ENCODE measurements around the gene AP4S1.

The AP4S1 gene

DNA sequence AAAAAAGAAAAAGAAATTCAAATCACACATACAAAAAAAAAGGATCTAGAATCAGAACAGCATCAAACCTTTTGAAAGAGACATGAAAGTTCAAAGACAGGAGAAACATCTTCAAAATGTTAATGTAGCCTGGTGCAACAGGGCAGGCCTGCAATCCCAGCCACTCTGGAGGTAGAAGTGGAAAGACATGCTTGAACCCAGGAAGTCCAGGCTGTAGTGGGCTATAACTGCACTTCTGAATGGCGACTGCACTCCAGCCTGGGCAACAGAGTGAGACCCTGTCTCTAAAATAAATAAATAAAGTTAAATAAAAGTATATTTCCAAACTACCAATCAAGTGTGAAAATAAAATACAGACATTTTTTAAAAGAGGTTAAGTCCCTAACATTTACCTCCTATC, 18.7 kb upstream of the AP4S1 start:
- no peak for DNase-seq (ENCODE audit: low read depth)
- TF ChIP-seq, protein P1, sequence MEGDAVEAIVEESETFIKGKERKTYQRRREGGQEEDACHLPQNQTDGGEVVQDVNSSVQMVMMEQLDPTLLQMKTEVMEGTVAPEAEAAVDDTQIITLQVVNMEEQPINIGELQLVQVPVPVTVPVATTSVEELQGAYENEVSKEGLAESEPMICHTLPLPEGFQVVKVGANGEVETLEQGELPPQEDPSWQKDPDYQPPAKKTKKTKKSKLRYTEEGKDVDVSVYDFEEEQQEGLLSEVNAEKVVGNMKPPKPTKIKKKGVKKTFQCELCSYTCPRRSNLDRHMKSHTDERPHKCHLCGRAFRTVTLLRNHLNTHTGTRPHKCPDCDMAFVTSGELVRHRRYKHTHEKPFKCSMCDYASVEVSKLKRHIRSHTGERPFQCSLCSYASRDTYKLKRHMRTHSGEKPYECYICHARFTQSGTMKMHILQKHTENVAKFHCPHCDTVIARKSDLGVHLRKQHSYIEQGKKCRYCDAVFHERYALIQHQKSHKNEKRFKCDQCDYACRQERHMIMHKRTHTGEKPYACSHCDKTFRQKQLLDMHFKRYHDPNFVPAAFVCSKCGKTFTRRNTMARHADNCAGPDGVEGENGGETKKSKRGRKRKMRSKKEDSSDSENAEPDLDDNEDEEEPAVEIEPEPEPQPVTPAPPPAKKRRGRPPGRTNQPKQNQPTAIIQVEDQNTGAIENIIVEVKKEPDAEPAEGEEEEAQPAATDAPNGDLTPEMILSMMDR (conservative IDR thresholded peaks at IDR 0.05; ENCODE audit: low read length): no peak
- H3K4me3 ChIP-seq (ENCODE audit: low read length): no peak overlapping the region

- DNase-seq (ENCODE audit: low read depth): no peak
Measured at GRCh38 chr14:31009836-31010574, 15.4 kb upstream of the AP4S1 start.

GRCh38 chr14:31010935-31011334, 14.5 kb upstream of the AP4S1 start:
- no peak overlapping the region for H3K4me3 ChIP-seq (ENCODE audit: low read length)
- TF ChIP-seq, protein P1 (conservative IDR thresholded peaks at IDR 0.05; ENCODE audit: low read length): no peak
- DNase-seq (ENCODE audit: low read depth): no peak

More at GRCh38 chr14:31009836-31010574, 15.4 kb upstream of the AP4S1 start:
- TF ChIP-seq, protein P1 (conservative IDR thresholded peaks at IDR 0.05; ENCODE audit: low read length): no peak
- H3K4me3 ChIP-seq (ENCODE audit: low read length): no peak overlapping the region

- TF ChIP-seq, protein P1 (conservative IDR thresholded peaks at IDR 0.05; ENCODE audit: low read length): no peak
- no peak overlapping the region for H3K4me3 ChIP-seq (ENCODE audit: low read length)
- no peak for DNase-seq (ENCODE audit: low read depth)
Measured at GRCh38 chr14:31013841-31014240, 11.6 kb upstream of the AP4S1 start.

DNA sequence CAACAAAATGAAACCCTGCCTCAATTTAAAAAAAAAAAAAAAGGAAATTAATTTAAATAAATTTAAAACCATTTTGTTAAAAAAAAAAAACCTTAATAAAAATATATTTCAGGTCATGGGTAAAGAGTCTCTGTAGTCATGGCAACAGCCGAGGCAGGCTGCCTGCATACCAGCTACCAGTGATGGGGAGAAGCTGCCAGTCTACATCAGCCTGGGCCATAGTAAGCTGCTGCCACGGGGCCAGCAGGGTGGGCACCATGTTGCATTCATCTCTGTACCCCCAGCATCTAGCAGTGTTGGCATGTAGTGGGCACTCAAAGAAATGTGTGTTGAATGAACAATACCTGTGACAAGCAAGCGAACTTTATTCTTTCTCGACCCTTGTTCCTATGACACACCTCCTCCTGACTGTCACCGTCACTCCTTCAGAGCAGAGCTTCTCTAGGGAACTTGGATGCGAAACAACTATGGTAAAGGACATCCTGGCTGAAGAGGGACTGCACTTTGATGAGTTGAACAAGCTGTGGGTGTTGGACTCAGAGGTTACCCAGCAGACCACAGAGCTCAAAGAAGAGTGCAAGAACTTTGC, 7.3 kb upstream of the AP4S1 start:
- no peak for DNase-seq (ENCODE audit: low read depth)
- TF ChIP-seq, protein P1 (conservative IDR thresholded peaks at IDR 0.05; ENCODE audit: low read length): no peak
- no peak overlapping the region for H3K4me3 ChIP-seq (ENCODE audit: low read length)

- DNase-seq (ENCODE audit: low read depth): no peak
- TF ChIP-seq, protein P1 (conservative IDR thresholded peaks at IDR 0.05; ENCODE audit: low read length): no peak
- H3K4me3 ChIP-seq (ENCODE audit: low read length): no peak overlapping the region
Measured at GRCh38 chr14:31020834-31021575, 4.4 kb upstream of the AP4S1 start.
